22Rv1 (cell line): ENCODE data around the gene ABHD11.

Source experiments
- ZFX ChIP-seq: fragments of 450-650 bp; IDR thresholded peaks from 2 replicates; pipeline ENCODE4 v1.6.1; 2017; ENCODE audit warnings: antibody characterized with exemption, borderline replicate concordance
- TF ChIP-seq, protein P1 (sequence below): fragments of 450-650 bp; IDR thresholded peaks from 2 replicates; pipeline ENCODE4 v1.5.1; 2017; ENCODE audit warnings: mild to moderate bottlenecking

- TF ChIP-seq, protein P1, sequence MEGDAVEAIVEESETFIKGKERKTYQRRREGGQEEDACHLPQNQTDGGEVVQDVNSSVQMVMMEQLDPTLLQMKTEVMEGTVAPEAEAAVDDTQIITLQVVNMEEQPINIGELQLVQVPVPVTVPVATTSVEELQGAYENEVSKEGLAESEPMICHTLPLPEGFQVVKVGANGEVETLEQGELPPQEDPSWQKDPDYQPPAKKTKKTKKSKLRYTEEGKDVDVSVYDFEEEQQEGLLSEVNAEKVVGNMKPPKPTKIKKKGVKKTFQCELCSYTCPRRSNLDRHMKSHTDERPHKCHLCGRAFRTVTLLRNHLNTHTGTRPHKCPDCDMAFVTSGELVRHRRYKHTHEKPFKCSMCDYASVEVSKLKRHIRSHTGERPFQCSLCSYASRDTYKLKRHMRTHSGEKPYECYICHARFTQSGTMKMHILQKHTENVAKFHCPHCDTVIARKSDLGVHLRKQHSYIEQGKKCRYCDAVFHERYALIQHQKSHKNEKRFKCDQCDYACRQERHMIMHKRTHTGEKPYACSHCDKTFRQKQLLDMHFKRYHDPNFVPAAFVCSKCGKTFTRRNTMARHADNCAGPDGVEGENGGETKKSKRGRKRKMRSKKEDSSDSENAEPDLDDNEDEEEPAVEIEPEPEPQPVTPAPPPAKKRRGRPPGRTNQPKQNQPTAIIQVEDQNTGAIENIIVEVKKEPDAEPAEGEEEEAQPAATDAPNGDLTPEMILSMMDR: no peak
- no peak for TF ChIP-seq ZFX
Observed at GRCh38 chr7:73786588-73786987, 48.0 kb upstream of the ABHD11 start.
